Activated CD8-positive, alpha-beta memory T cell treated with anti-CD3 and anti-CD28 coated beads, Interleukin-2, amount 50 U/mL, for 4 hours (primary cell): Measurements from ENCODE around the gene CCBE1.

Experiments
- DNase-seq: peaks from one replicate; pipeline ENCODE4 v3.0.0-alpha.2; 2020

Gene CCBE1

GRCh38 chr18:59610546-59611140 is 86.6 kb downstream of the CCBE1 start:
- DNase-seq, result no peak

- DNase-seq, result no peak
Measured at GRCh38 chr18:59609654-59610053, 87.6 kb downstream of the CCBE1 start.

- no peak for DNase-seq
Measured at GRCh38 chr18:59607471-59607870, 89.8 kb downstream of the CCBE1 start.

GRCh38 chr18:59607078-59607379 is 90.2 kb downstream of the CCBE1 start:
- DNase-seq, result no peak

DNA sequence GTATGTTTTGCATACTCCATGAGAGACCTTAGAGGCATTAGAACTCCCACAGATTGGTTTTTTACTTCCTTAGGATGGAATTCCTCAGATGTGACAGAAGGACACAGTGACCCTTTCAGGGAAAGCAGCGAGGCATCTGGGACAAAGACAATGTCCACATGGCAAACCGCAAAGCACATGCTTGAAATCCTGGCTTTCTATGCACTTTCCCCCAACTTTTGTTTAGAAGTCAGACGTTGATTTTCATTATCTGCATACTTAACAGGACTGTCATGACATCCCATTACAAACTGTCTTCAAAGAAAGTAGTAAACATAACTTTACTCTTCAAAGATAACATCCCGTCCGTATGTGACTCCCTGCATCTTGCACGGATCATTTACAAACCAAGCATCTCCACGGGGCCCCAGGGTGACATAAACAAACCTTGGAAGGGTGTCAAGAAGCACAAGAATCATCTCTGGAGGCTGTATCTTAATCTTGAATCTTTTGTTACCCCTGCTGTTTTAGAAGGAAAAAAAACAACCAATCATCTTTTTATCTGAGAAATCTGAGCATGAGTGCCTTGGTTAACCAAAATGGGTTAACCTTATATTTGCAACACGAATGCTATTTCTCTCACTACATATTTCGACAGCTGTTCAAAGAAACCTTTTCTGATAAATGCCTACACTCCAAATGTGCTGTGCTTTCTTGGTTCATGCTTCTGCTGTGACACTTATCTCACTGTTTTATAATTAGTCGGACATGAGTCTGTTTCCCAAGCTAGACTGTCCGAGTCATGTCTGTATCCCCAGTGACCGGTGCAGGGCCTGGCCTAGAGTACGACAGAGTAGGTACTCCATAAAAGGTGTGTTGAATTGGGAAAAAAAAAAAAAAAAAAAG is 90.8 kb downstream of the CCBE1 start:
- no peak for DNase-seq

GRCh38 chr18:59605633-59606192 is 91.5 kb downstream of the CCBE1 start:
- no peak for DNase-seq

- no peak for DNase-seq
Measured at GRCh38 chr18:59604877-59605276, 92.3 kb downstream of the CCBE1 start.

DNA sequence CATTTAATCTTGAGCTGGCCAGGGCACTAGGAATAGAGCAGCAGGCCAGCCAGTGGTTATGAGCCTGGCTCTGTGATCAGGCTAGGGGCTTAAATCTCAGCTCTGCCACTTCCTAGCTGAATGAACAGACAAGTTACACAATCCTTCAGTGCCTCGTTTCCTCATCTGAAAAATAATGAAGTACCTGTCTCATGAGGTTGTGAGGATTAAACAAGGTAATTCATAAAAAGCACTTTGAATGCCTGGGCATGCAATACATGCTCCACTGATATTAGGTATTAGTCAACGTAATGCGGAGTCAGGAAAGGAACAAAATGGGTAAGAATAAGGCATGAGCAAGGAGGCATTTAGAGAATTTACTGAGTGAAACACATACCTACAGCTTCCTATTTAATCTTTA is 100.2 kb downstream of the CCBE1 start:
- no peak for DNase-seq

DNA sequence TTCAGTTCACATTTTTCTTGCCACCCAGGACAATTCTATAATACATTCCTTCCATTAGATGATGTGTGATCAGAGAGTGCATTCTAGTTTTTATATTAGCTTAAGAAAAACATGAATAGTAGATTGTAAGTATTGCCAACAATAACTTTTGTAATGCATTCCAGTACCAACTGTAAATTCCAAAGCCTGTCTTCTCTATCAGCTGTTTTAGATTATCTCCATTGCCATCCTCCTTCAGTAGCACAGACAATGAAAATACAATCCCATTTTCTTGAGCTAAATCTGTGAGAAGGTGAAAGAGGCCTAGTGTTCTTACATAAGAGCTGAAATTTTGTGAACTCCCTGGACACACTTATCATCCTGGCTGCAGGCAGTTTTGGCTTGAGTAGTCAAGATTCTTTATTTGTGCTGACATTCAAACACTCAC is 103.9 kb downstream of the CCBE1 start:
- no peak for DNase-seq

DNA sequence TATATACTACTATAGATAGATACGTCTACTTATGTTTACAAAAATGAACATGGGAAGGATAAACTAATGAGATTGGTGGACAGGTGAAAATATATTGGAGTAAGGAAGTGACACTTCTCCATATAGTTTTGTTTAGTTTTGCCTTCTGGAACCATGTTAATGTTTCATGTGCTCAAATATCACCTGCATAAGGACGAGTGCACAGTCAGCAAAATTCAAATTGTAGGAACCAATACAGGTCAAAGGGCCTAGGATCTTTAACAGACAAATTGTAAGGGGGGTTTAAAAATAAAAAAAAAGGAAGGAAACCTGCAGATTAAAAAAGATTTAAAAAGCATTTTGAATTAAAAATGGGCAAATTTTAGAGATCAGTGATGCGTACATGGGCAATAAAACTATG is 104.6 kb downstream of the CCBE1 start:
- no peak for DNase-seq

DNA sequence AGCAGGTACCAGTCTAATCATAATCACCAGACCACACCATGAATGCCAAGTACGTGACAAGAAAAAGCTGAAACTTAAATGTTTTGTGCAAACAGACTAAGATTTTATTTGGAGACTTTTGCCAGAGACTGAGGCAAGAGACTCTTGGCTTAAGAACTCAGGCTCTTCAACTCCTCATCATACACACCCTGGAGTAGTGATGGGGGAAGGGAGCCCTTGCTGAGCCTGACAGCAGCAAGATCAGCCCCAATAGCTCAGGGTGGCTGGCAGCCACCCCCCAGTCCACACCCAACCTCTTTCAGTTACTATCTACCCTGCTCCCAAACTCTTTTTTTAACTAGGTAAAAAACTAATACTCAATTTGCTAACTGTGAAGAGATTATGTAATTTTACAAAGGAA is 114.8 kb downstream of the CCBE1 start:
- no peak for DNase-seq

DNA sequence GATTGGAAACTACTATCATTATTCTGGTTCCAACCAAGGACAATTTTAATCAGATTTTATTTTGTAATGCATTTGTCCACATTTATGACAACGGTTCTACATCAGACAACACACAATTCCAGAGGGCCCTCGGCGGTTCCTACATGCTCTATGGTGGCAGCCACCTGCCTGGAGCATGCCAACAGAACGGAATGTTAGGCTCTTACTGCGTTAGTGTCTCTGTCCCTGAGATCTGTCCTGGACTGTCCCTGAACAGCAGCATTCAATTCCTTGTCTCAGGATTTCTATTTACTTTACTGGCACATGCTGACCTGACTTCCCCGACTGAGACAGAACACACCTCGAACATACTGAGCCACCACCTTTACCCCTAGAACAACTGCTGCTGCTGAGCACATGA is 117.7 kb downstream of the CCBE1 start:
- DNase-seq, result no peak

DNA sequence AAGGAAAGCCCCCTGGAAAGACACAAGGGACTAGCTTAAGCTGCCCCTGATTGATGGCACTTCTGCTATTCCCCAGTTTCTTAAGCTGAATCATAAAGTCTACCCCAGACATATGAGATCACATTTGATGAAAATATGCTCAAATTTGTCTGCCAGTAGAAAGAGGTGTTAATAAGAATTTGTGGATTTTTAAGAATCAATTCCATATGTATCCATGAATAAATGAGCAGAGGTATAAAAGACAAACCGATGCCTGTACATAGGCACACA is 119.9 kb downstream of the CCBE1 start:
- no peak for DNase-seq

GRCh38 chr18:59576541-59577385 is 120.5 kb downstream of the CCBE1 start:
- no peak for DNase-seq

DNA sequence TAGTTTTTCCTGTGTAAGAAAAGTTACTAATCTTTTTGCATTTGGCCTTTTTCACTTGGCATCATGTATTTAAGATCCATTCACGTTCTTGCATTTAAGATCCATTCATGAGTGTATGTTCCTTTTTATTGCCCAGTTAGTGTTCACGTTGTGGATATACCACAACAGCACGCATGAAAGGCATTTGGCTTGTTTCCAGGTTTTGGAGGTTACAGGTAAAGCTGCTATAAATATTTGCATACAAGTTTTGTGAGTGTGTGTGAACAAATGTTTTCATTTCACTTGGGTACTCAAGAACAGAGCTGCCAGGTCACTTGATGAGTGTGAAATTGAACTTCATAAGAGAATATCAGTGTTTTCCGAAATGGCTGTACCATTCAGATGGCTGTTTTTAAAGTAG is 121.2 kb downstream of the CCBE1 start:
- no peak for DNase-seq

- DNase-seq, result no peak
Measured at GRCh38 chr18:59573962-59574361, 123.3 kb downstream of the CCBE1 start.

DNA sequence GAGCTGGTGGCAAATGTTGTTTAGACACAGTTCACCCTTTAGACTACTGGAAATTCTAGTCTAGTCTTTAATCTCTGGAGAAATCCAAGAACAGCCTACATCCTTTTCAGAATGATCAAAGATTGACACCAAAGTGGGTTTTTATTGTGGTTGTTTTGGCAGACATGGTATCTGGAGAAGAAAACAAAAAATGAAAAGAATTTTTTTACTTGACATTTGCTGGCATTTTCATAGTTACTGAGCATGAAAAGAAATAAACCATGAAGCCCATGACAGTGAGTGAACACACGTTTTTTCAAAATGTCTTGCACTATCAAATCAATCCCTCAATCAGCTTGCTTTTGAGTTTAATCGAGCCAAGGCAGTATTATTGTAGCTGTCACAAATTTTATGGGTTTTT is 125.3 kb downstream of the CCBE1 start:
- DNase-seq, result no peak

GRCh38 chr18:59570796-59571195 is 126.4 kb downstream of the CCBE1 start:
- DNase-seq, result no peak

GRCh38 chr18:59570101-59570775 is 127.0 kb downstream of the CCBE1 start:
- DNase-seq, result no peak

DNA sequence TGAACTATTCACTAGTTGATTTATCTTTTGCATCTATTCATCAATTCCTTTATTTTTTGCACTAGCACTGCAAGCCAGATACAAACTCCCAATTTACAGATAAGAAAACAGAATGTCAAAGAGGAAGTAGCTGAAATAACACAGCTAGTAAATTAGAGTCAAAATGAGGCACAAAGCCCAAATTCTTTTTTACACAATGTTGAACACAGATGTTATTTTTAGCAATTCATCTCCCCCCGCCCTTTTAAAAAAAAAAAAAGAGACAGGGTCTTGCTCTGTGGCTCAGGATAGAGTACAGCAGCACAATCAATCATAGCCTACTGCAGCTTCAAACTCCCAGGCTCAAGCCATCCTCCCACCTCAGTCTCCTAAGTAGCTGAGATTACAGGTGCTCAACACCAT is 127.8 kb downstream of the CCBE1 start:
- no peak for DNase-seq

- DNase-seq, result no peak
Measured at GRCh38 chr18:59567431-59567830, 129.8 kb downstream of the CCBE1 start.

DNA sequence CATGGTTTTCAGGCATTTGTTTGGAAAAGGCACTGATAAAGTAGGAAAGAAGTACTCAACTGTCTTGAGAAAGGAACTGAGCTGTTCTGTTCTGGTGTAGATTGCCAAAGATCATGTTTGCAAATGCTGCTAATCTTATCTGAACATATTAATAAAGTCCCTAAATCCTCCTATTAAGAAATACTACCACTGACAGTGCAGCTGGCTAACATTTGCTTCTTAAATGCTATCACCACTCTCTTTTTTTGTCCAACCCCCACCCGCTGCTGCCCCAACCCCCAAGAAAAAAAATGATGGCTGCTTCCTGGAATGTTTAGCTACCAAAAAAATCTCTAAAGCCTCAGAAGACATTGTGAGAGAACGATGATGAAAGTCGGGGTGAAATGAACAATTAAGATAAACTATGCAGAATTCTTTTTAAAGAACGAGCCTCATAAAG is 130.7 kb downstream of the CCBE1 start:
- DNase-seq, result no peak

- DNase-seq, result no peak
Measured at GRCh38 chr18:59565957-59566356, 131.3 kb downstream of the CCBE1 start.
